Panc1 (cell line): Measurements from ENCODE around the gene CASQ2. TPM values are rescaled to one million over a fixed set of nuclear protein-coding genes. Genes with fewer than 3 reads are reported as not detected.

Source experiments
- ATAC-seq: fragments of 200-7000 bp; cut with Tn5 transposase; 2 replicates; pipeline ENCODE4 v1.9.1; 2020; ENCODE audit warnings: mild to moderate bottlenecking, moderate library complexity
- BruUV-seq: library from RNA; stranded (reverse); fragments of 400-500 nt; replicated peaks from 2 replicates; lab custom pipeline; 2021; lab: Mats Ljungman, UMichigan
- CTCF ChIA-PET: fragments of 300-600 bp; sonication (Branson Sonifier 250); formaldehyde crosslinking; loops from one replicate; lab custom pipeline; 2022; ENCODE audit warnings: antibody characterized with exemption; lab: Charles Lee
- POLR2A ChIA-PET: fragments of 300-600 bp; sonication (Branson Sonifier 250); formaldehyde crosslinking; loops from one replicate; lab custom pipeline; 2022; ENCODE audit warnings: antibody characterized with exemption; lab: Charles Lee
- DNase-seq: peaks from one replicate; pipeline ENCODE4 v3.0.0-alpha.2; 2010; ENCODE audit warnings: low read depth, low spot score
- H3K27ac ChIP-seq: 2 replicates; pipeline ENCODE4 v1.5.1; 2011; ENCODE audit warnings: mild to moderate bottlenecking, low read length, inconsistent platforms
- H3K27me3 ChIP-seq: fragments of 200-500 bp; sonication (Bioruptor generic); 2 replicates; pipeline ENCODE4 v1.6.0; 2014; ENCODE audit warnings: low read length, inconsistent platforms; ENCODE audit not compliant: control insufficient read depth, insufficient read depth
- H3K36me3 ChIP-seq: fragments of 200-500 bp; sonication (Bioruptor generic); 2 replicates; pipeline ENCODE4 v1.5.1; 2014; ENCODE audit warnings: inconsistent platforms, mild to moderate bottlenecking, low read length, moderate library complexity; ENCODE audit not compliant: control insufficient read depth, insufficient read depth
- H3K4me1 ChIP-seq: 2 replicates; pipeline ENCODE4 v1.5.1; 2011; ENCODE audit warnings: inconsistent platforms, mild to moderate bottlenecking, low read length, moderate library complexity; ENCODE audit not compliant: control insufficient read depth, insufficient read depth
- H3K4me3 ChIP-seq, 2 experiments: 2 replicates each; pipeline ENCODE4 v1.5.1; 2011 to 2012; ENCODE audit warnings: low read depth in 2 of 2, low read length in 2 of 2, mild to moderate bottlenecking in 2 of 2, inconsistent platforms in 1 of 2, moderate library complexity in 1 of 2
- H3K9me3 ChIP-seq: fragments of 200-500 bp; sonication (Bioruptor generic); 2 replicates; pipeline ENCODE4 v1.5.1; 2014; ENCODE audit warnings: low read depth, mild to moderate bottlenecking, inconsistent platforms, low read length, moderate library complexity; ENCODE audit not compliant: control insufficient read depth, insufficient read depth
- CTCF ChIP-seq: fragments of 450-650 bp; IDR thresholded peaks from 2 replicates; pipeline ENCODE4 v1.5.1; 2017; ENCODE audit warnings: mild to moderate bottlenecking
- POLR2AphosphoS5 ChIP-seq: IDR thresholded peaks from 2 replicates; pipeline ENCODE4 v1.6.1; 2012; ENCODE audit warnings: mild to moderate bottlenecking, low read depth, low read length, moderate library complexity
- REST ChIP-seq, 2 experiments: IDR thresholded peaks; 2 replicates each; pipeline ENCODE4 v1.6.1; 2011 to 2012; ENCODE audit warnings: low read depth in 2 of 2, control low read depth in 1 of 2, low read length in 1 of 2, mild to moderate bottlenecking in 1 of 2, moderate library complexity in 1 of 2; ENCODE audit not compliant: insufficient read depth in 1 of 2
- SIN3A ChIP-seq: IDR thresholded peaks from 2 replicates; pipeline ENCODE4 v1.6.1; 2012; ENCODE audit warnings: low read depth, mild to moderate bottlenecking, low read length, moderate library complexity, borderline replicate concordance; ENCODE audit not compliant: insufficient read depth
- TCF7L2 ChIP-seq: IDR thresholded peaks from 2 replicates; pipeline ENCODE4 v1.6.1; 2011; ENCODE audit warnings: mild to moderate bottlenecking, low read depth, low read length, inconsistent platforms
- in situ Hi-C: cut with HindIII; loops from 2 replicates; pipeline ENCODE4 v1.10.0; 2016; ENCODE audit warnings: low sequenced_read_pairs, low pct_unique_long_range_greater_than_20kb
- intact Hi-C: fragments of 100-400 bp; cut with micrococcal nuclease; formaldehyde crosslinking; loops from one replicate; pipeline ENCODE4 v1.10.0; 2022; ENCODE audit not compliant: unreplicated experiment
- total RNA-seq: library from RNA; stranded (reverse); gene quantifications from one replicate; pipeline ENCODE4 v1.2.1, GENCODE V29; 2021; ENCODE audit not compliant: unreplicated experiment

CASQ2 gene
- total RNA-seq, 1 experiment from 2014 or later = not detected

GRCh38 chr1:115685029-115685705 is 83.3 kb downstream of the CASQ2 start:
- no peaks in the 10 kb centered on the region for H3K27me3 ChIP-seq
- no peak for ATAC-seq
- H3K4me1 ChIP-seq = no peaks in the 10 kb centered on the region
- no peak overlapping the region for H3K27ac ChIP-seq
- no peak for TF ChIP-seq CTCF
- intact Hi-C loops = no loop called here
- ChIA-PET POLR2A (no interaction called here), CTCF (no interaction called here)
- no peak overlapping the region for H3K4me3 ChIP-seq
- no peaks in the 10 kb centered on the region for H3K9me3 ChIP-seq
- BruUV-seq = no TSS peak
- no peak for DNase-seq
- in situ Hi-C loops = no loop called here
- no peaks in the 10 kb centered on the region; the same call in 1 of the 2 replicates for H3K36me3 ChIP-seq

- no peaks in the 10 kb centered on the region; the same call in 1 of the 2 replicates for H3K36me3 ChIP-seq
- CTCF ChIA-PET = no interaction called here
- H3K27me3 ChIP-seq = no peaks in the 10 kb centered on the region
- in situ Hi-C loops = no loop called here
- H3K9me3 ChIP-seq = no peaks in the 10 kb centered on the region
- ATAC-seq (no peak), DNase-seq (no peak)
- no peaks in the 10 kb centered on the region; the same call in 1 of the 2 replicates for H3K4me1 ChIP-seq
- H3K27ac ChIP-seq = no peak overlapping the region
- TF ChIP-seq POLR2AphosphoS5 (no peak), SIN3A (no peak), TCF7L2 (no peak), REST (IDR thresholded peaks at IDR 0.05; ENCODE audit: insufficient read depth in 1 of 2, low read depth in 2 of 2, low read length in 1 of 2) (no peak), CTCF (no peak)
- BruUV-seq = no TSS peak
- no peak overlapping the region for H3K4me3 ChIP-seq
- POLR2A ChIA-PET = no interaction called here
- intact Hi-C loops = no loop called here
These were observed 85.7 kb downstream of the CASQ2 start for GRCh38 chr1:115682792-115683191.
